Thoracic aorta (tissue), 2 donors: ENCODE measurements around the gene RNF149. TPM values are rescaled to one million over a fixed set of nuclear protein-coding genes. Genes with fewer than 3 reads are reported as not detected.
A peak's percentile ranks its signal among the peaks of the same experiment; 100 is the strongest.

Source experiments
- ATAC-seq: fragments of 150-250 bp; one replicate; pipeline ENCODE4 v1.8.0; 2017; ENCODE audit warnings: low read depth; ENCODE audit not compliant: insufficient number of reproducible peaks, low FRiP score
- DNase-seq: peaks from one replicate; pipeline ENCODE4 v3.0.0-alpha.2; 2020; ENCODE audit warnings: low spot score
- H3K27ac ChIP-seq, 2 donors: fragments of 200-600 bp; sonication (generic); 1 replicate in 1 of 2; 2 replicates in 1 of 2; pipeline ENCODE4 v1.5.1; 2016; ENCODE audit warnings: mild to moderate bottlenecking in 2 of 2, moderate library complexity in 2 of 2
- H3K27me3 ChIP-seq: fragments of 200-600 bp; sonication (generic); replicated peaks from 2 replicates; pipeline ENCODE4 v1.6.0; 2016; ENCODE audit warnings: mild to moderate bottlenecking; ENCODE audit not compliant: insufficient read depth
- H3K36me3 ChIP-seq: fragments of 200-600 bp; sonication (generic); one replicate; pipeline ENCODE4 v1.5.1; 2016
- H3K4me1 ChIP-seq, 2 donors: fragments of 200-600 bp; sonication (generic); 1 replicate in 1 of 2; 2 replicates in 1 of 2; pipeline versions ENCODE4 v1.5.1 to v1.6.0; 2016; ENCODE audit warnings: low read depth in 2 of 2, mild to moderate bottlenecking in 1 of 2; ENCODE audit not compliant: control insufficient read depth in 1 of 2
- H3K4me3 ChIP-seq: fragments of 200-600 bp; sonication (generic); 2 replicates; pipeline ENCODE4 v1.5.1; 2016; ENCODE audit warnings: mild to moderate bottlenecking
- H3K9me3 ChIP-seq: fragments of 200-600 bp; sonication (generic); 2 replicates; pipeline ENCODE4 v1.5.1; 2016
- CTCF ChIP-seq: fragments of 200-600 bp; sonication (generic); IDR thresholded peaks from one replicate; pipeline ENCODE4 v1.5.1; 2019; ENCODE audit warnings: antibody characterized with exemption
- total RNA-seq, 2 donors: library from RNA; depleted of rRNA; stranded (reverse); fragments of >200 nt; gene quantifications; one replicate each; pipeline versions ENCODE4 v1.1.0 to v1.2.3, GENCODE V29; 2016

Gene RNF149
- total RNA-seq, 2 donors from 2014 or later: 106 to 152 TPM

GRCh38 chr2:101258804-101259203, 49.7 kb downstream of the RNF149 start:
- H3K36me3 ChIP-seq: peaks cover 13% of the 10 kb centered on the region
- no peak for TF ChIP-seq CTCF
- no peaks in the 10 kb centered on the region for H3K9me3 ChIP-seq
- H3K4me3 ChIP-seq: no peak overlapping the region
- H3K27me3 ChIP-seq: no peaks in the 10 kb centered on the region
- peaks cover 17 to 22% of the 10 kb centered on the region in 2 donors for H3K4me1 ChIP-seq
- no peak overlapping the region for H3K27ac ChIP-seq
- no peak for ATAC-seq
- no peak for DNase-seq

GRCh38 chr2:101256316-101256715, 52.2 kb downstream of the RNF149 start:
- H3K27me3 ChIP-seq: no peaks in the 10 kb centered on the region
- H3K36me3 ChIP-seq: peaks cover 13% of the 10 kb centered on the region
- no peak for TF ChIP-seq CTCF
- no peaks in the 10 kb centered on the region for H3K9me3 ChIP-seq
- no peak for DNase-seq
- ATAC-seq: no peak
- H3K27ac ChIP-seq: no peak overlapping the region
- no peak overlapping the region for H3K4me3 ChIP-seq
- H3K4me1 ChIP-seq: peaks cover 21 to 29% of the 10 kb centered on the region in 2 donors

- H3K36me3 ChIP-seq: peaks cover 13% of the 10 kb centered on the region
- no peak overlapping the region for H3K4me3 ChIP-seq
- no peak for ATAC-seq
- TF ChIP-seq CTCF: no peak
- no peaks in the 10 kb centered on the region for H3K27me3 ChIP-seq
- H3K9me3 ChIP-seq: no peaks in the 10 kb centered on the region
- no peak overlapping the region for H3K27ac ChIP-seq
- no peak for DNase-seq
- H3K4me1 ChIP-seq: peaks cover 21 to 29% of the 10 kb centered on the region in 2 donors
Measured at GRCh38 chr2:101255501-101255900, 53.0 kb downstream of the RNF149 start.

GRCh38 chr2:101253703-101254450, 54.6 kb downstream of the RNF149 start:
- DNase-seq: no peak
- H3K27ac ChIP-seq: peak overlapping the region in 1 of 2 donors; percentile 4
- no peaks in the 10 kb centered on the region for H3K27me3 ChIP-seq
- no peak for TF ChIP-seq CTCF
- ATAC-seq: no peak
- H3K36me3 ChIP-seq: peaks cover 6% of the 10 kb centered on the region
- H3K4me1 ChIP-seq: peaks cover 21 to 29% of the 10 kb centered on the region in 2 donors
- H3K4me3 ChIP-seq: peak overlapping the region; percentile 86
- H3K9me3 ChIP-seq: no peaks in the 10 kb centered on the region

- DNase-seq: peak; percentile 26
- H3K4me3 ChIP-seq: peak overlapping the region; percentile 86
- no peaks in the 10 kb centered on the region for H3K9me3 ChIP-seq
- H3K27ac ChIP-seq: peak overlapping the region; percentile 80 to 82
- H3K36me3 ChIP-seq: peaks cover 4% of the 10 kb centered on the region
- peak; percentile 22 for ATAC-seq
- peaks cover 21 to 29% of the 10 kb centered on the region in 2 donors for H3K4me1 ChIP-seq
- H3K27me3 ChIP-seq: no peaks in the 10 kb centered on the region
- no peak for TF ChIP-seq CTCF
Measured at GRCh38 chr2:101253013-101253702, 55.3 kb downstream of the RNF149 start.
